OCI-LY3 (cell line): ENCODE results near the gene HAP1.

Experiments
- H2AFZ ChIP-seq: fragments of 200-600, 300-600 bp; shearing (Covaris generic); 2 replicates; pipeline ENCODE4 v1.6.0; 2014; ENCODE audit warnings: antibody characterized with exemption, low read depth, low read length
- H3K27ac ChIP-seq: fragments of 200-600, 300-600 bp; sonication (generic); 2 replicates; pipeline ENCODE4 v1.5.1; 2014; ENCODE audit warnings: mild to moderate bottlenecking, low read length, moderate library complexity, mixed read lengths
- H3K27me3 ChIP-seq: fragments of 200-600, 300-600 bp; sonication (generic); 2 replicates; pipeline ENCODE4 v1.6.1; 2014; ENCODE audit warnings: low read depth, low read length, mixed read lengths
- H3K36me3 ChIP-seq: fragments of 200-600, 300-600 bp; sonication (generic); replicated peaks from 2 replicates; pipeline ENCODE3; 2014; ENCODE audit warnings: low read depth, low read length, mixed read lengths
- H3K4me1 ChIP-seq: fragments of 300-600, 200-600 bp; sonication (generic); 2 replicates; pipeline ENCODE4 v1.6.1; 2014; ENCODE audit warnings: low read length, mixed read lengths
- H3K4me2 ChIP-seq: fragments of 200-600, 300-600 bp; sonication (generic); 2 replicates; pipeline ENCODE4 v1.6.1; 2014; ENCODE audit warnings: low read length, mixed read lengths
- H3K4me3 ChIP-seq: fragments of 300-600, 200-600 bp; sonication (generic); 2 replicates; pipeline ENCODE4 v1.5.1; 2014; ENCODE audit warnings: antibody characterized with exemption, mild to moderate bottlenecking, low read length, moderate library complexity
- H3K79me2 ChIP-seq: fragments of 300-600, 200-600 bp; shearing (Covaris generic); 2 replicates; pipeline ENCODE4 v1.6.1; 2014; ENCODE audit warnings: mild to moderate bottlenecking, low read length, mixed read lengths
- H3K9ac ChIP-seq: fragments of 300-600, 200-600 bp; shearing (Covaris generic); 2 replicates; pipeline ENCODE4 v1.6.0; 2014; ENCODE audit warnings: mild to moderate bottlenecking, low read length, moderate library complexity
- H3K9me3 ChIP-seq: fragments of 200-600, 300-600 bp; shearing (Covaris generic); 2 replicates; pipeline ENCODE4 v1.6.1; 2014; ENCODE audit warnings: low read length, mixed read lengths; ENCODE audit not compliant: insufficient read depth
- H4K20me1 ChIP-seq: fragments of 200-600, 300-600 bp; sonication (generic); 2 replicates; pipeline ENCODE4 v1.6.1; 2016; ENCODE audit warnings: low read length, mixed read lengths; ENCODE audit not compliant: insufficient read depth
- CTCF ChIP-seq: fragments of 200-600, 300-600 bp; sonication (generic); IDR thresholded peaks from 2 replicates; pipeline ENCODE4 v1.5.1; 2014; ENCODE audit warnings: antibody characterized with exemption, low read length, low read depth
- EZH2phosphoT487 ChIP-seq: fragments of 200-600 bp; shearing (Covaris generic); IDR thresholded peaks from 2 replicates; pipeline ENCODE4 v1.6.1; 2018; ENCODE audit warnings: antibody characterized with exemption, mixed run types, low read depth

The HAP1 gene

GRCh38 chr17:41734139-41734948, at the start of gene HAP1:
TSS of gene HAP1 (minus strand) at chr17:41734643. CDS start at chr17:41734634, 9 bp downstream.
- no peaks in the 10 kb centered on the region for H3K9me3 ChIP-seq
- no peaks in the 10 kb centered on the region for H3K36me3 ChIP-seq
- no peak within 1 kb of the TSS for H3K4me3 ChIP-seq
- H4K20me1 ChIP-seq, result no peaks in the 10 kb centered on the region
- no peak within 1 kb of the TSS for H3K4me2 ChIP-seq
- H3K4me1 ChIP-seq, result peaks cover 7% of the 10 kb centered on the region
- TF ChIP-seq CTCF, result no peak
- TF ChIP-seq EZH2phosphoT487, result no peak
- H3K79me2 ChIP-seq, result no peaks in the 10 kb centered on the region
- H3K27me3 ChIP-seq, result peaks cover 24% of the 10 kb centered on the region
- no peak within 1 kb of the TSS for H3K27ac ChIP-seq
- H2AFZ ChIP-seq, result no peak within 1 kb of the TSS
- H3K9ac ChIP-seq, result no peak within 1 kb of the TSS

DNA sequence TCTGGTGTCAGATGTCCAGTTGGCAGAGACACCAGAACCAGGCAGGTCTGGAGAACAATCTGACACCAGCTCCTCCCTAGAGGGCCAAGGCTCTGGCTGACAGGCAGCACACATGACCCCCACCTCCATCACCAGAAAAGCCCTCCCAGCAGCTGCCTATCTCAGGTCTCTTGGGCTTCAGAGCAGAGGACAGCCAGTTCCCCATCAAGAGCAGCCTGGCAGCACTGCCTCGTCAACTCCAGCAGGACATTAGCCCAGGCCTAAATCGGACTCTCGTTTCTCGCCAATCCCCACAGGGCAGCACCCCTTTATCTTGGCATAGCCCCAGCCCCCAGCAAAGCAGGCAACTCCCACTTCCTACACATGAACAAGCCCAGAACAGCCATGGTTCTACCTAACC, 47.7 kb upstream of the HAP1 start:
- Histone ChIP-seq H3K9me3 (no peaks in the 10 kb centered on the region), H3K79me2 (no peaks in the 10 kb centered on the region), H3K4me2 (no peak overlapping the region), H3K27ac (no peak overlapping the region), H3K36me3 (no peaks in the 10 kb centered on the region), H2AFZ (no peak overlapping the region), H3K4me1 (peaks cover 22% of the 10 kb centered on the region), H3K4me3 (no peak overlapping the region), H3K9ac (no peak overlapping the region), H3K27me3 (no peaks in the 10 kb centered on the region), H4K20me1 (no peaks in the 10 kb centered on the region)
- TF ChIP-seq EZH2phosphoT487, result no peak
- TF ChIP-seq CTCF, result no peak

DNA sequence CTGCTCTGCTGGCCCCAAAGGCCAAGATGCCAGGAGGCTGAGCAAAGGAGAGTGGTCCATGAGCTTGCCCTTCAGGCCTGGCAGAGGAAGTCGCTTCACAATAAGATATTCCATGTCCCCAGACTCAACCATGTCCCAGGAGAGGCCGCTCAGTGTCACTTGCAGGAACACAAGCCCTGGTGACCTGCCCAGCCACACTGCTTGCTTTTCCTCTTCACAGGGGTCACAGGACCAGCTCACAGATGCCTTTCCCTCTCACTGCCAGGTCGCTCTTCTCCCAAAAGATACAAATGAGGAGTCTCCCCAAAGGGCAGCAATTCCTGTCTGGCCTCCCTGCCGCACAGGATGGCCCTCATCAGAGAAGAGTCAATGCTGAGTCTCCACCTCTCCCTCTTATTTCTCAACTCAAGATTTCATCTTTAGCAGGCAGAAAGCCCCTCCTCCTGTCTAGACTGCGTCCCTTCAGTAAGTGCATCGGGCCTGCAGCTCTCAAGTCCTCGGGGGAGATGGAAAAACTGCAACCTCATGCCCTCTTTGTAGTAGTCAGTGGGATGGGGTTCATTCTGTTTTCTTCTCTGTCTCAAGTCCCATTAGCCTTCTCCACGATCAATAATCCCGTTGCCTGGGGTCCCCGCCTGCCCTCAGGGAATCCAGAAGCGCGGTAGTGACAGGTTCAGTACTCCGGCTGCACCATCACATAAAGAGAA, 47.1 kb upstream of the HAP1 start:
- no peaks in the 10 kb centered on the region for H3K36me3 ChIP-seq
- H3K4me3 ChIP-seq, result no peak overlapping the region
- H3K9ac ChIP-seq, result no peak overlapping the region
- H3K4me2 ChIP-seq, result no peak overlapping the region
- TF ChIP-seq CTCF (no peak), EZH2phosphoT487 (no peak)
- no peaks in the 10 kb centered on the region for H4K20me1 ChIP-seq
- peaks cover 22% of the 10 kb centered on the region for H3K4me1 ChIP-seq
- no peaks in the 10 kb centered on the region for H3K9me3 ChIP-seq
- no peaks in the 10 kb centered on the region for H3K27me3 ChIP-seq
- no peaks in the 10 kb centered on the region for H3K79me2 ChIP-seq
- no peak overlapping the region for H3K27ac ChIP-seq
- H2AFZ ChIP-seq, result no peak overlapping the region

- no peak overlapping the region for H3K4me2 ChIP-seq
- H3K27ac ChIP-seq, result no peak overlapping the region
- H3K9ac ChIP-seq, result no peak overlapping the region
- TF ChIP-seq CTCF, result no peak
- no peak for TF ChIP-seq EZH2phosphoT487
- H4K20me1 ChIP-seq, result no peaks in the 10 kb centered on the region
- no peak overlapping the region for H2AFZ ChIP-seq
- H3K9me3 ChIP-seq, result no peaks in the 10 kb centered on the region
- peaks cover 12% of the 10 kb centered on the region for H3K4me1 ChIP-seq
- peaks cover 6% of the 10 kb centered on the region; the same call in 1 of the 2 replicates for H3K27me3 ChIP-seq
- no peaks in the 10 kb centered on the region for H3K79me2 ChIP-seq
- no peak overlapping the region for H3K4me3 ChIP-seq
- H3K36me3 ChIP-seq, result no peaks in the 10 kb centered on the region
Measured at GRCh38 chr17:41779954-41780353, 45.5 kb upstream of the HAP1 start.
